IgD-negative memory B cell (primary cell): ENCODE results near the gene SIK2. TPM values are rescaled to one million over a fixed set of nuclear protein-coding genes. Genes with fewer than 3 reads are reported as not detected.

Experiments used
- H3K27ac Mint-ChIP-seq, 3 donors: one replicate each; pipeline ENCODE4 v1.8.0; 2020 to 2022; ENCODE audit warnings: mild to moderate bottlenecking in 3 of 3, mixed read lengths in 3 of 3, moderate library complexity in 1 of 3
- H3K27me3 Mint-ChIP-seq: one replicate; pipeline ENCODE4 v1.8.0; 2021; ENCODE audit warnings: mixed read lengths
- H3K36me3 Mint-ChIP-seq: one replicate; pipeline ENCODE4 v1.8.0; 2020; ENCODE audit warnings: mild to moderate bottlenecking, mixed read lengths
- H3K4me1 Mint-ChIP-seq, 3 donors: one replicate each; pipeline ENCODE4 v1.8.0; 2020 to 2022; ENCODE audit warnings: mixed read lengths in 3 of 3, mild to moderate bottlenecking in 1 of 3
- H3K4me3 Mint-ChIP-seq, 4 donors: one replicate each; pipeline ENCODE4 v1.8.0; 2020 to 2022; ENCODE audit warnings: mild to moderate bottlenecking in 4 of 4, mixed read lengths in 4 of 4, moderate library complexity in 3 of 4
- H3K9me3 Mint-ChIP-seq, 3 donors: one replicate each; pipeline ENCODE4 v1.8.0; 2020 to 2021; ENCODE audit warnings: mixed read lengths in 3 of 3, mild to moderate bottlenecking in 1 of 3
- polyA plus RNA-seq: library from polyadenylated mRNA; unstranded; fragments of 300-500 nt; fragmentation: Illumina TruSeq; gene quantifications from one replicate; pipeline ENCODE4 v1.2.3, GENCODE V29; 2021

SIK2 gene
- polyA plus RNA-seq, 1 donor from 2014 or later = 0.41 TPM

DNA sequence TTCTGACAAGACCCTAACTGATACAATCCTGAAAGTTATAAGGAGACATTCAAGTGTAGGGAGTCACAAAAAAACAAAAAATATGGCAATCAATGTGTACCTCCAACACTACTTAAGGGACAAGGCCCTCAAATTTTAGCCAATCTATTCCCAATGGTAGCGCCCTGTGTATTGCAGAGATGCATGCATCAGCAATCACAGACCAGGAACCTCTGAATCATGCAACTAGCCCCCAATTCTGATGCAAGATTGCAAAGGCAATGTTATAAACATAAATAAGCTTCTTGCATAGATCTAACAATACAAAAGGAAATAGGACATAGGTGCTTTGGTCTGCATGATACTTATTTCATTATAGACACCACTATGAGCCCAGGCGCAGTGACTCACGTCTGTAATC is 29.7 kb upstream of the SIK2 start:
- Mint-ChIP-seq H3K4me1 (peaks cover 0 to 5% (median 0%) of the 10 kb centered on the region in 3 donors), H3K36me3 (peaks cover 2% of the 10 kb centered on the region), H3K9me3 (no peaks in the 10 kb centered on the region), H3K27me3 (peaks cover 5% of the 10 kb centered on the region), H3K4me3 (no peak overlapping the region), H3K27ac (no peak overlapping the region)

DNA sequence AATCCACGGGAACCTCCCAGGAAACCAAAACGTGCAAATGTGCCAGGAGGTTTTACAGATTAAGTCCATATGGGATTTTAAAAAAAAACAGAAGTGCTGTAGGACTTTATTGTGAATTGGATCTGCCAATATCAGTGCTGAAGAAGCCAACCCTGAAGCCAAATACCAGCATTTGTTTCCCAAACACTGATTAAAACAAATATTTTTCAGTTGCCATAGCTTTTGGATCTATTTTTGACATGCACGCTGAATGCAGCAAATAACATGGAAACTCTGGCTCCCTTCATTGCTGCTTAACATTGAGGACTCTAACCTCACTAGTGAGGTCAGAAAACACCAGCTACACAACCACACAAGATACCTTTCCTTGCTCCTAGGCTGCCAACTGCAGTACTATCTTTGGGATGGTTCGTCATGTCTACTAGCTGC is 28.4 kb upstream of the SIK2 start:
- H3K36me3 Mint-ChIP-seq = peaks cover 2% of the 10 kb centered on the region
- H3K4me3 Mint-ChIP-seq = no peak overlapping the region
- no peaks in the 10 kb centered on the region for H3K9me3 Mint-ChIP-seq
- peaks cover 0 to 5% (median 0%) of the 10 kb centered on the region in 3 donors for H3K4me1 Mint-ChIP-seq
- peaks cover 5% of the 10 kb centered on the region for H3K27me3 Mint-ChIP-seq
- no peak overlapping the region for H3K27ac Mint-ChIP-seq

DNA sequence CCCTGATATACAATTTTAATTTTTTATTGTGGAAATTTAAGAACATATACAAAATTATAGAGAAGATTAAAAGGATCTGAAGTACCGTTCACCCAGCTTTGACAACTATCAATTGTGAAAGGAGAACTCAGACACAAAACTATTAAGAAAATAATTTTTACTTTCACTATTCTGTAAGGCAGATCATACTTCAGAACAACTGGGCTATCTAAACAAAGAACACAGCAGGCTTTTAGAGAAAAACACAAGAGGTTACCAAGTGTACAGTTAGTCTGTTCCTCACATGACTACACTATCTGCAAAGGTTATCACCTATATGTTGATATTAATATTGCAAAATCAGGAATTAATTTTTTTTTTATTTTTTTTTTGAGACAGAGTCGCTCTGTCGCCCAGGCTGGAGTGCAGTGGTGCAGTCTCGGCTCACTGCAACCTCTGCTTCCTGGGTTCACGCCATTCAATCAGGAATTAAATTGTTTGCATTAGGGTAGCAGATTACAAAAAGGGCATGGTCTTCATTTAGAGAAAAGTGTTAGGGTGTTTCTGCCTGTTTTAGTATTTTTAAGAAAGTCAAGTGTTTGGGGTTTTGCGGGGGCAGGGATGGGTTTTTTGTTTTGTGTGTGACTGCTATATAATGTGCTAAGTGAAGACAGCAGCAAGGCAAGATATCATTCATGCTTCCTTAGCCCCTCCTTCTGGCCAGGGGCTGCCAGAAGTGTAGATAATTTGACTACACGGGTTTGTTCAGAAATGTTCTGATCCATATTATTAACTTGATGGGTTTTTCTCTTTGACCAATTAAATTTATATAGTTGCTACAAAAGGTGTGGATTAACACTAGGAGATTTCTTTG is 27.6 kb upstream of the SIK2 start:
- Mint-ChIP-seq H3K27ac (no peak overlapping the region), H3K4me3 (peak overlapping the region in 3 of 4 donors; percentile 11 to 83 (median 77)), H3K27me3 (peaks cover 5% of the 10 kb centered on the region), H3K9me3 (no peaks in the 10 kb centered on the region), H3K36me3 (peaks cover 2% of the 10 kb centered on the region), H3K4me1 (peaks cover 0 to 5% (median 0%) of the 10 kb centered on the region in 3 donors)

DNA sequence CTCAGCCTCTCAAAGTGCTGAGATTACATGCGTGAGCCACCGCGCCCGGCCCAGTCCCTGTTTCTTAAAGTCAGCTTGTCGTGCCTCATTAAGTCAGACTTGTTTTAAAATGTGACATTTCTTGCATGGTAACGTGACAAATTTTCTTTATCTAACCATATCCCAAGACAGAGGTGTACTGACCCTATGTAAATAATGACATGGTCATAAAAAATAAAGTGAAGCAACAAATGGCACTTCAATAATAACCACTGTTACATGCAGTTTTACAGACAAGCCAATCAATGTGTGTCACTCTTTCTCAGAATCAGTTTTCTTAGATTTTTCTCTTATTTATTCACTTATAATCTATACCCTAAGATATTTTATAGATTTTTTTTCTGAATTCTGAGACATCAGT is 26.5 kb upstream of the SIK2 start:
- no peak overlapping the region for H3K27ac Mint-ChIP-seq
- H3K9me3 Mint-ChIP-seq = no peaks in the 10 kb centered on the region
- peaks cover 2% of the 10 kb centered on the region for H3K36me3 Mint-ChIP-seq
- H3K4me3 Mint-ChIP-seq = no peak overlapping the region
- peaks cover 0 to 5% (median 0%) of the 10 kb centered on the region in 3 donors for H3K4me1 Mint-ChIP-seq
- peaks cover 4% of the 10 kb centered on the region for H3K27me3 Mint-ChIP-seq

DNA sequence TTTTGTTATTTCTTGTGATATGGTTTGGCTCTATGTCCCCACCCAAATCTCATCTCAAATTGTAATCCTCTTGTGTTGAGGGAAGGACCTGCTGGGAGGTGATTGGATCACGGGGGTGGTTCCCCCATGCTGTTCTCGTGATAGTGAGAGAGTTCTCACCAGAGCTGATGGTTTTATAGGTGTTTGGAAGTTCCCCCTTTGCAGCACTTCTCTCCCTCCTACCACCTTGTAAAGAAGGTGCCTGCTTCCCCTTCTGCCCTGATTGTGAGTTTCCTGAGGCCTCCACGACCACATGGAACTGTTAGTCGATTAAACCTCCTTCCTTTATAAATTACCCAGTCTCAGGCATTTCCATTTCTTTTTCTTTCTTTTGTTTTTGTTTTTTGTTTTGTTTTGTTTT is 24.4 kb upstream of the SIK2 start:
- Mint-ChIP-seq H3K4me3 (no peak overlapping the region), H3K36me3 (no peaks in the 10 kb centered on the region), H3K9me3 (no peaks in the 10 kb centered on the region), H3K4me1 (peaks cover 0 to 5% (median 0%) of the 10 kb centered on the region in 3 donors), H3K27ac (peak overlapping the region in 1 of 3 donors; percentile 39), H3K27me3 (peaks cover 2% of the 10 kb centered on the region)

DNA sequence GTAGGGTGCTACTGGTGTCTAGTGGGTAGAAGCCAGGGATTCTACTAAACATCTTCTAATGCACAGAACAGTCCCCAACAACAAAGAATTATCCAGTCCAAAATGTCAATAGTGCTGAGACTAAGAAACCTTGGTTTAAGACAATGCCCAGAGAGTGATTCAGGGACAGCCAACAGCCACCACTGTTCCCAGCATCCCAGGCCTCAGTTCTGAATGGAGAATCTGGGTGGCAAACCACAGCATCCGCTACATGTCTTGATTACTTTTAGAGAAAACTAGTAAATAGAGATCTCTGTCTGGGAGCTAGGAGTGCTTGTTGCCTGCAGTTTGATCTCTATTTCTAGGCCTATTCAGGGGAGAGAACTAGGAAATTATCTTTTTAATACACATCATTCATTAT is 20.9 kb upstream of the SIK2 start:
- H3K27me3 Mint-ChIP-seq = peaks cover 2% of the 10 kb centered on the region
- H3K4me3 Mint-ChIP-seq = no peak overlapping the region
- H3K4me1 Mint-ChIP-seq = peaks cover 0 to under 1% (median 0%) of the 10 kb centered on the region in 3 donors
- no peak overlapping the region for H3K27ac Mint-ChIP-seq
- H3K36me3 Mint-ChIP-seq = no peaks in the 10 kb centered on the region
- H3K9me3 Mint-ChIP-seq = no peaks in the 10 kb centered on the region

DNA sequence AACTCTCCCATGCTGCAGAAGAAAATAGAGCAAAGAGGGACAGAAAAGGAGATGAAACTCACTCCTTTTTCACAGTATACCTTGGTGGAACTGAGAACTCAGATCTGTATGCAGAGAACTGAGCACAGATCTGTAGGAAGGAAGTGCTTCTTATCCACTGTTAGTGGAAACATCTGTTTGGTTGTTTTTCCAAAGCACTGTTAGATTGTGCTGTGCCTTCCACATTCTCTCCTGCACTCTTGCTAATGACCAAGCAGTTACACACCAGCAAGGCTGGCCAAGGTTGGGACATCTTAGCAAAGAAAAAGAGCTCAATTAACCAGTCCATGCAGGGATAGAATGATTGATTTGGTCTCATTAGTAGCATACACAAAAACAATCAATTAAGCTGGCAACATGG is 20.1 kb upstream of the SIK2 start:
- H3K9me3 Mint-ChIP-seq = no peaks in the 10 kb centered on the region
- peaks cover 0 to 3% (median 0%) of the 10 kb centered on the region in 3 donors for H3K4me1 Mint-ChIP-seq
- peaks cover 2% of the 10 kb centered on the region for H3K27me3 Mint-ChIP-seq
- no peak overlapping the region for H3K4me3 Mint-ChIP-seq
- H3K36me3 Mint-ChIP-seq = no peaks in the 10 kb centered on the region
- H3K27ac Mint-ChIP-seq = no peak overlapping the region

DNA sequence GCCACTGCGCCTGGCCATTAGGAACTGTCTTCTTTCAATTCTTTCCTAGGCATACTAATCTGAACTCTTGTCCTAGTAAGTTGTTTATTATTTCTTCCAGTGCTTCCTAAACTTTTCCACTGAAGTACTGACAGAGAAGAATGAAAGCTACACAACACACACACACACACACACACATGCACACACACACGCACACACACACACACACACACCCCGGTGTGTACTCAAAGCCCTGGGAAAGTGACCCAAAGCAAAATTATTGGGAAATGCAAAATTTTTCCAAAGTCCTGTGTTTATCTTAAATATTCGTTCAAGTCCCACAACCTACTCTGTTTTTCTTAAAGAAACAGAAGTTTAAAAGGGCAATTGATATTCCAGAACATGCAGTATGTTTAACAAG is 19.4 kb upstream of the SIK2 start:
- no peak overlapping the region for H3K27ac Mint-ChIP-seq
- no peak overlapping the region for H3K4me3 Mint-ChIP-seq
- no peaks in the 10 kb centered on the region for H3K9me3 Mint-ChIP-seq
- H3K36me3 Mint-ChIP-seq = no peaks in the 10 kb centered on the region
- H3K4me1 Mint-ChIP-seq = peaks cover 0 to 3% (median 0%) of the 10 kb centered on the region in 3 donors
- peaks cover 2% of the 10 kb centered on the region for H3K27me3 Mint-ChIP-seq

DNA sequence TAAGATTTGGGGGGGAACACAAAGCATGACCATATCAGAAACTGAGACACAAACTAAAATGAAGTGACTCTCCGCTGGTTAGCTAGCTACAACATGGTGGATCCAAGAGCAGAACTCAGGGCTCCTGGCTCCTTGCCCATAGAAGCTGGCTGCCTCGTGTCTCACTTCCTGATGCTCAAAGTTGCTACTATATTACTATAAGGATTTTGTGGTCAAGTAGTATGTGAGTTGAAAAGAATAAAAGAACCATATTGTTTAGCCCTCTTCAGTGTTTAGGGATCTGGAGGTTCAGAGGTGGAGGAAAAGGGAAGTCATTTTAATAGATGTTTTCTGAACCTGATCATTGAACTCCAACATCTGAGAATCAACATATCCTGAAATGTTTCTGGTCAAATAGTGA is 16.9 kb upstream of the SIK2 start:
- Mint-ChIP-seq H3K4me1 (peaks cover 0 to 3% (median 0%) of the 10 kb centered on the region in 3 donors), H3K27ac (no peak overlapping the region), H3K4me3 (no peak overlapping the region), H3K27me3 (peaks cover 2% of the 10 kb centered on the region), H3K9me3 (no peaks in the 10 kb centered on the region), H3K36me3 (no peaks in the 10 kb centered on the region)

DNA sequence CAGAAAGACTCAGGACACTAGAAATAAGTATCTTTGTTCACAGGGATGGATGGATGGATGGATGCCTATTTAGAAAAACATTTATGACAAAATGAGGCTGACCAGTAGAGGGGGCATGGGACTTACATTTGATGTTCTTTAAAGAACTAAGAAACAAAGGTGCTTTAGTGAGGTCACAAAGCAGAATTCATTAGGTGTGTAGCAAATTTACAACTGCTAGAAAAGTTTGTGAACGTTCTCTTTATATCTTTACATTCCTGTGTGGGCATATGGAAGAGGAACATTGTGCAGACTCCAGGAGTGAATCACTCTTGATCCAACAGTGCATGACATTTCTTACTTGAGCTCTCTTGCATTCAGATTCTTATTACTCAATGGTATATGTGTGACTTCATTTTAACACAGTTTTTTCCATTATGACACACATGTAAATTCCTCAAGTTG is 15.8 kb upstream of the SIK2 start:
- Mint-ChIP-seq H3K27ac (no peak overlapping the region), H3K27me3 (no peaks in the 10 kb centered on the region)

DNA sequence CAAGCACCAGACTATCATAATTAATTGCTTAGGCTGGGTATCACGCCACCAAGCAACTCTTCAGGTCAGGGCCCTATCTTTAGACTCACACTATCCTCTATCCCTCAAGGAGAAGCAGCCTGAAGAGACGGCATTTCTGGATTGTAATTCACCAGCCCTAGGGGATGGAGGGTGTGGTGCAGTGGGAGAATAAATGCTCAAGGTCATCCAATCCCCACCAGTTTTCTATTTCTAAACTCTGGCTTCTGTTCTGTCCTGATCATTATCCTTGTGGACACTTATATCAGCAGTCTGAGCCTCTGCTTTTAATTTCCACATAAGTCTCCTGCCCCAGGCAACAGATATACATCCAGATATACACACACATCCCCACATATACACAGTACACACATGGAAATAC is 13.1 kb upstream of the SIK2 start:
- H3K27ac Mint-ChIP-seq = no peak overlapping the region
- H3K27me3 Mint-ChIP-seq = no peaks in the 10 kb centered on the region
- H3K36me3 Mint-ChIP-seq = no peaks in the 10 kb centered on the region
- H3K4me1 Mint-ChIP-seq = peaks cover 0 to 3% (median 0%) of the 10 kb centered on the region in 3 donors
- H3K4me3 Mint-ChIP-seq = no peak overlapping the region
- no peaks in the 10 kb centered on the region for H3K9me3 Mint-ChIP-seq

More for the DNA sequence above, 15.8 kb upstream of the SIK2 start:
- no peaks in the 10 kb centered on the region for H3K9me3 Mint-ChIP-seq
- H3K4me3 Mint-ChIP-seq = no peak overlapping the region
- peaks cover 0 to 3% (median 0%) of the 10 kb centered on the region in 3 donors for H3K4me1 Mint-ChIP-seq
- no peaks in the 10 kb centered on the region for H3K36me3 Mint-ChIP-seq

DNA sequence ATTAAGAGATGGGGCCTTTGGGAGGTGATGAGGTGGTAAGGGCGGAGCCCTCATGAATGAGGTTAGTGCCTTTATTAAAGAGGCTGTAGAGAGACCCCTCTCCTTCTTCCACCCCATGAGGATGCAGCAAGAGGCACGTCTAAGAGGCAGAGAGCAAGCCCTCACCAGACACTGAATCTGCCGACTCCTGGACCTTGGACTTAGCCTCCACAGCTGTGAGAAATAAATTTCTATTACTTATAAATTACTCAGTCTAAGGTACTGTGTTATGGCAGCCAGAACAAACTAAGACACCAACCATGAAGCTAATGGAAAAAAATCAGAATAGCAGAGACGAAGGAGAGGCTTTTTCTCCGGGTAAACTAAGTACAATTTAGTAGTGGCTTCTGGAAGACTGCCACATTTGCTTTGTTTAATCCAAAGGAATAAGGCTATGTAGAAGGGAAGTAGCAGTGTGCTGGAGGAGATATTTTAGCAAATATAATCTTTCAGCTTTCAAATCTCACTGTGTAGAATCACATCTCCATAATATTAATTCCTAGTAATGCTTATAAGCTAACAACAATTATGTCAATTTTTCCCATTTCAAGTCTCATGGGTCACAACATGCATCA is 12.3 kb upstream of the SIK2 start:
- Mint-ChIP-seq H3K4me3 (no peak overlapping the region), H3K9me3 (no peaks in the 10 kb centered on the region), H3K4me1 (peaks cover 0 to 8% (median 4%) of the 10 kb centered on the region in 3 donors), H3K36me3 (no peaks in the 10 kb centered on the region), H3K27me3 (no peaks in the 10 kb centered on the region), H3K27ac (no peak overlapping the region)

DNA sequence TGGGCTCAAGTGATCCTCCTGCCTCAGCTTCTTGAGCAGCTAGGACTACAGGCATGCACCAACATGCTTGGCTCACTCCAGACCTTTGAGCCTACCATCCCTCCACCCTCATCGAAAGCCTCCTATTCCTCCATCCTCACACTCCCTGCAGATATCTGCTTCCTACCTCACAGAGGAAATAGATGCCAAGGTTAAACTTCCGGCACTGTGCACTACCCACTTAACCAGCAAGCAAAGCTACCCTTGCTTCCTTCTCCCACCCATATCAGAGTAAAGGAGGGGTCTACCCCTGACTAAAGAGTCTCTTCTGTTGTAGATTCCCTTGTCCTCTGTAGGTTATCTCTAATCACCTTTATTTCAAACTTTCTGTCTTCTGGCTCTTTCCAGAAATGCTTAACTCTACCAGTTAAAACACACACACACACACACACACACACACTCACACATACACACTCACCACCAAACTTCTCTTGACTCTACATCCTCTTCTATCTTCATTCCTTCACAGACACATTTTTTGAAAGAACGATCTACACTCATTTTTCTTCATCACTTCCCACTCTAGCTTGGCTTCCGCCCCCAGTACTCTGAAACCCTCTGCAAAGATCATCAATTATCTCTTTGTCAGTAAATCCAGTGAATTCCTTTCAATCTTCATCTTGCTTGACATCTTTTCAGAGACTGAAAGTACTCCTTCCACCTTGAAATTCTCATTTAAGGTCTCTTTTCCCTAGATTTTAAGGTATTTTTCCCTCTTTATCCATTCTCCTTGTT is 10.9 kb upstream of the SIK2 start:
- Mint-ChIP-seq H3K27ac (no peak overlapping the region), H3K4me1 (peaks cover 4 to 11% (median 7%) of the 10 kb centered on the region in 3 donors), H3K4me3 (no peak overlapping the region), H3K36me3 (no peaks in the 10 kb centered on the region), H3K9me3 (no peaks in the 10 kb centered on the region), H3K27me3 (no peaks in the 10 kb centered on the region)

DNA sequence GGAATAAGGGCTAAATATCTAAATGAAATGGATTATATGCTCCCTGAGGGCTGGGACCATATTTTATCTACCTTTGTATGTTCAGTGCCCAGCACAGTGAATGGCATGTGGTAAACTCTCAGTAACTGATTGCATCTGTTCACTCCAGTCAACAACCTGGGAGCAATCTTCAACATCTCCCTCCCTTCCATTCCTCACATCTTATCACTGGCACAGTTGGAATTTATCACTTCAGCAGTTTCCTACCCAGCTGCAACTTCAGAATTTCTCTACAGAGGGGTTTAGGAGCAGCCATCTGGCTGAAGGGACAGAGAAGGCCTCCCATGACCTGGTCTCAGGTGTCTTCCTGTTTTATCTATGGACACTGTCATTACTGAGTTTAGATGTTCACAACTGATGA is 9.8 kb upstream of the SIK2 start:
- Mint-ChIP-seq H3K36me3 (no peaks in the 10 kb centered on the region), H3K27ac (no peak overlapping the region), H3K4me1 (peaks cover 6 to 9% (median 7%) of the 10 kb centered on the region in 3 donors), H3K27me3 (no peaks in the 10 kb centered on the region), H3K9me3 (no peaks in the 10 kb centered on the region), H3K4me3 (no peak overlapping the region)

DNA sequence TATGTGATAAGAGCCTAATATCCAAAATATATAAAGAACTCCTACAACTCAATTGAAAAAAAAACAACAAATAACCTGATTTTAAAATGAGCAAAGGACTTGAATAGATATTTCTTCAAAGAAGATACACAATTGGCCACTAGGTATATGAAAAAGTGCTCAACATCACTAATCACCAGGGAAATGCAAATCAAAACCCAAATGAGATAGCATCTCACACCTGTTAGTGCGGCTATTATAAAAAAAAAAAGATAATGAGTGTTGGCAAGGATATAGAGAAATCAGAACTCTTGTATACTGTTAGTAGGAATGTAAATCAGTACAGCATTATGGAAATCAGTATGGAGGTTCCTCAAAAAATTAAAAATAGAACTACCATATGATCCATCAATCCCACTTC is 5.9 kb upstream of the SIK2 start:
- Mint-ChIP-seq H3K9me3 (no peaks in the 10 kb centered on the region), H3K4me3 (no peak overlapping the region)

More for the DNA sequence above, 5.9 kb upstream of the SIK2 start:
- H3K4me1 Mint-ChIP-seq = peaks cover 6 to 9% (median 7%) of the 10 kb centered on the region in 3 donors
- no peaks in the 10 kb centered on the region for H3K27me3 Mint-ChIP-seq
- H3K36me3 Mint-ChIP-seq = no peaks in the 10 kb centered on the region
- no peak overlapping the region for H3K27ac Mint-ChIP-seq
